ENCODE results near the gene HOXD12. TPM values are rescaled to one million over a fixed set of nuclear protein-coding genes. Genes with fewer than 3 reads are reported as not detected.

Gene HOXD12
- polyA plus RNA-seq, 1 of the 3 experiments (the other 2 are of a cell fraction) = not detected

DNA sequence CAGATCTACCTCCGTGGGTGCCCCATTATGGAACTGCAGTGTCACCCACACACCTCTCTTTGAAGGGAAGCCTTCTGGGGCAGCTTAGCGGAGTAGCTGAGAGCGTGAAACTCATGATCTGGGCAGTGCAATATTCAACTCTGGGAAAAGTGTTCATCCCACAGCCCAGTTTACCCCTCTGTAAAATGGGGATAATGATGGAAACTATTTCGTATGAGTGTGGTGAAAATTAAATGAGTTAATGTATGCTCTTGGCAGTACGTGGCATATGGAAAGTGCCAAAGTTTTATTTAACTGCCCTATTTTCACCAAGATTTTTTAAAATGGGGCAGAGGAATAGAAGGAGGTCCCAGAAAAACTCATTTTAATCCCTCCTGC lies 27.3 kb upstream of the HOXD12 start:
- no peaks in the 10 kb centered on the region for H3K79me2 ChIP-seq (ENCODE audit: insufficient read depth)
- POLR2A ChIA-PET = no interaction called here
- H3K9me2 ChIP-seq = no peaks in the 10 kb centered on the region
- CTCF ChIA-PET = interaction anchor here (3.3 kb wide), 1 partner anchor 13 kb away, joined by 10 read pairs; no protein-coding TSS in a partner anchor
- H3K4me3 ChIP-seq (ENCODE audit: low read depth in 2 of 2, low read length in 1 of 2) = no peak overlapping the region
- no peak overlapping the region for H3K27ac ChIP-seq (ENCODE audit: low read depth in 2 of 2, low read length in 1 of 2)
- no peaks in the 10 kb centered on the region for H3K36me3 ChIP-seq (replicated peaks in 1 of 2; ENCODE audit: control insufficient read depth in 1 of 2, insufficient read depth in 2 of 2, low read length in 1 of 2)
- H3K27me3 ChIP-seq (ENCODE audit: insufficient read depth) = peaks cover 4% of the 10 kb centered on the region; the same call in 1 of the 2 replicates
- no peaks in the 10 kb centered on the region for H3K4me1 ChIP-seq (ENCODE audit: control insufficient read depth in 1 of 2, insufficient read depth in 2 of 2, low read depth in 1 of 2, low read length in 1 of 2)
- no peak overlapping the region for H3K4me2 ChIP-seq
- WGBS (ENCODE audit: low lambda C conversion rate) = 48% methylated on average over 5 of the region's 5 CpGs
- H3K9me3 ChIP-seq = no peaks in the 10 kb centered on the region
- no peak for TF ChIP-seq FOXM1 (IDR thresholded peaks at IDR 0.05; ENCODE audit: low read depth)
- TF ChIP-seq TCF12 (IDR thresholded peaks at IDR 0.05) = no peak
- TF ChIP-seq, protein P1, sequence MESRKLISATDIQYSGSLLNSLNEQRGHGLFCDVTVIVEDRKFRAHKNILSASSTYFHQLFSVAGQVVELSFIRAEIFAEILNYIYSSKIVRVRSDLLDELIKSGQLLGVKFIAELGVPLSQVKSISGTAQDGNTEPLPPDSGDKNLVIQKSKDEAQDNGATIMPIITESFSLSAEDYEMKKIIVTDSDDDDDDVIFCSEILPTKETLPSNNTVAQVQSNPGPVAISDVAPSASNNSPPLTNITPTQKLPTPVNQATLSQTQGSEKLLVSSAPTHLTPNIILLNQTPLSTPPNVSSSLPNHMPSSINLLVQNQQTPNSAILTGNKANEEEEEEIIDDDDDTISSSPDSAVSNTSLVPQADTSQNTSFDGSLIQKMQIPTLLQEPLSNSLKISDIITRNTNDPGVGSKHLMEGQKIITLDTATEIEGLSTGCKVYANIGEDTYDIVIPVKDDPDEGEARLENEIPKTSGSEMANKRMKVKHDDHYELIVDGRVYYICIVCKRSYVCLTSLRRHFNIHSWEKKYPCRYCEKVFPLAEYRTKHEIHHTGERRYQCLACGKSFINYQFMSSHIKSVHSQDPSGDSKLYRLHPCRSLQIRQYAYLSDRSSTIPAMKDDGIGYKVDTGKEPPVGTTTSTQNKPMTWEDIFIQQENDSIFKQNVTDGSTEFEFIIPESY (IDR thresholded peaks at IDR 0.05; ENCODE audit: borderline replicate concordance, low read depth) = no peak
- no peak overlapping the region for H3K9ac ChIP-seq
- no peaks in the 10 kb centered on the region for H4K20me1 ChIP-seq (ENCODE audit: insufficient read depth)
- DNase-seq = no peak
- H2AFZ ChIP-seq (ENCODE audit: low read depth) = no peak overlapping the region
- H3F3A ChIP-seq (replicated peaks; ENCODE audit: insufficient read depth) = no peaks in the 10 kb centered on the region

DNA sequence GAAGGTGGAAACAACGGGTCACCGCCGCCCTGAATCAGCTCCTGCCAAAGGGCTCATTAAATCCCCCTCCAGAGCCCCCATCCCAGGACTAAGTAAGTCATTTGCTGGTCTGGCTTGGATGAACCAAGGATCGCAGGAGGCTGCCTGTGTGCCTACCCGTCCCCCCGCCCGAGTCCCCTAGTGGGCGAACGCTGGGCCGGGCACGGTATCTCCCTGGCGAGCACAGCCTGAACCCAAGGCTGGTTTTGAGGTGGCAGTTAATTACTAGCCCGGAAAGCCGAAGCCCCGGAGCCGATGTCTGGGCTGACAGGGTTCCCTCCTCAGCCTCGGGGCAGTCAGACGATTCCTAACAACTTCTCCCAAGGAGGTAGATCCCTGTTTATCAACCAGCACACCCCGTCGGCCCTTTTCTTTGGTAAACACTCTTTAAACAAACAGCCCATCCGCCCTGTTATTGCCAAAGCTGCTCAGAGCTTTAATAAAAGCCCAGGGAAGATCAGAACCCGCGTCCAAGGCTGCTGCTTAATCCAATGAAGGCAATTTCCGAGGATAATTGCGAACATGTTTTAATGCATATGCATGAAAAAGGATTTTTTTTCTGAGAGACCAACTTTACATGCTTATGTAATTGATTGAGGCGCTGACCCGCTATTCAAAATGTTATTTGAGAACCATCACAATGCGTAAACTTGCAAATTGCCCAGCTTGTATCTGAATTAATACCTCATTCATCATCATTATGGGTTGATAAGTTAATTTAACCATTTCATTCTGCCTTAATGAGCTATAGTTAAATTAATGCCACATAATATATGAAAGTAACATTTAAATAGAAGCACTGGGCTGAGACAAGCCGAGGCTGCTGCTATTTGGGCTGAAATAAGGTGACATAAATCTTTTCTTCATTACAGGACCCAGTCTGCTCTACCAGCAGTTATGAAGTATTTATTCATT lies 26.4 kb upstream of the HOXD12 start:
- TF ChIP-seq FOXM1 (IDR thresholded peaks at IDR 0.05; ENCODE audit: low read depth) (no peak), NFIC (IDR thresholded peaks at IDR 0.05; ENCODE audit: borderline replicate concordance) (no peak), MXI1 (IDR thresholded peaks at IDR 0.05; ENCODE audit: low read depth, low read length) (no peak), EP300 (IDR thresholded peaks at IDR 0.05; ENCODE audit: borderline replicate concordance in 1 of 2, low read depth in 1 of 2, low read length in 1 of 2) (no peak), RFX5 (IDR thresholded peaks at IDR 0.05; ENCODE audit: low read length) (no peak), JUND (IDR thresholded peaks at IDR 0.05) (no peak)
- TF ChIP-seq, protein P2, sequence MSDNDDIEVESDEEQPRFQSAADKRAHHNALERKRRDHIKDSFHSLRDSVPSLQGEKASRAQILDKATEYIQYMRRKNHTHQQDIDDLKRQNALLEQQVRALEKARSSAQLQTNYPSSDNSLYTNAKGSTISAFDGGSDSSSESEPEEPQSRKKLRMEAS (IDR thresholded peaks at IDR 0.05; ENCODE audit: low read depth) = no peak
- H3K79me2 ChIP-seq (ENCODE audit: insufficient read depth) = no peaks in the 10 kb centered on the region
- H3K4me1 ChIP-seq (ENCODE audit: control insufficient read depth in 1 of 2, insufficient read depth in 2 of 2, low read depth in 1 of 2, low read length in 1 of 2) = no peaks in the 10 kb centered on the region
- H3K9me3 ChIP-seq = no peaks in the 10 kb centered on the region
- no peak for DNase-seq
- no peaks in the 10 kb centered on the region for H4K20me1 ChIP-seq (ENCODE audit: insufficient read depth)
- no peak overlapping the region for H3K9ac ChIP-seq
- CTCF ChIA-PET = interaction anchor here (0.9 to 3.3 kb wide), 4 partner anchors 10 to 383 kb away, joined by 4 to 10 read pairs (median 6); no protein-coding TSS in a partner anchor
- H3K4me3 ChIP-seq (ENCODE audit: low read depth in 2 of 2, low read length in 1 of 2) = no peak overlapping the region
- H3K27me3 ChIP-seq (ENCODE audit: insufficient read depth) = peaks cover 7% of the 10 kb centered on the region
- WGBS (ENCODE audit: low lambda C conversion rate) = 63% methylated on average over 14 of the region's 29 CpGs
- H3F3A ChIP-seq (replicated peaks; ENCODE audit: insufficient read depth) = peaks cover under 1% of the 10 kb centered on the region
- no peak overlapping the region for H2AFZ ChIP-seq (ENCODE audit: low read depth)
- no peak overlapping the region for H3K4me2 ChIP-seq
- POLR2A ChIA-PET = no interaction called here
- no peak overlapping the region for H3K27ac ChIP-seq (ENCODE audit: low read depth in 2 of 2, low read length in 1 of 2)
- H3K36me3 ChIP-seq (replicated peaks in 1 of 2; ENCODE audit: control insufficient read depth in 1 of 2, insufficient read depth in 2 of 2, low read length in 1 of 2) = no peaks in the 10 kb centered on the region
- no peaks in the 10 kb centered on the region for H3K9me2 ChIP-seq

Data from SK-N-SH (cell line).